SIG-M5 treated with dmso at 0.1 percent for 504 hours (cell line): ENCODE results near the gene HDDC2.
"Not testable (repeated sequence)": the region's sequence is repeated elsewhere in the genome, so short reads cannot be mapped to it uniquely, and the experiment has no call there.

ENCODE experiments used
- DNase-seq: peaks from one replicate; lab custom pipeline; 2025; ENCODE audit not compliant: unreplicated experiment; lab: John Stamatoyannopoulos, UW

The HDDC2 gene

GRCh38 chr6:125307150-125307838, 5.5 kb upstream of the HDDC2 start:
- no peak for DNase-seq

- DNase-seq, result no peak
Observed at GRCh38 chr6:125306756-125307149, 5.0 kb upstream of the HDDC2 start.

GRCh38 chr6:125304970-125305660, 3.3 kb upstream of the HDDC2 start:
- no peak for DNase-seq

GRCh38 chr6:125303512-125303854, 1.7 kb upstream of the HDDC2 start:
- no peak for DNase-seq

GRCh38 chr6:125302840-125303511, 1.2 kb upstream of the HDDC2 start:
- DNase-seq, result no peak

- DNase-seq, result no peak
Observed at GRCh38 chr6:125300992-125301434, 754 bp downstream of the HDDC2 start.

- no peak for DNase-seq
Observed at GRCh38 chr6:125299257-125299656, 2.5 kb downstream of the HDDC2 start.

GRCh38 chr6:125296471-125296870, 5.3 kb downstream of the HDDC2 start:
- no peak for DNase-seq

- DNase-seq, result no peak
Observed at GRCh38 chr6:125294925-125295324, 6.8 kb downstream of the HDDC2 start.

- DNase-seq, result no peak
Observed at GRCh38 chr6:125294036-125294435, 7.7 kb downstream of the HDDC2 start.

- DNase-seq, result no peak
Observed at GRCh38 chr6:125293587-125293986, 8.2 kb downstream of the HDDC2 start.

- DNase-seq, result no peak
Observed at GRCh38 chr6:125287718-125288117, 14.0 kb downstream of the HDDC2 start.

GRCh38 chr6:125285936-125286335, 15.8 kb downstream of the HDDC2 start:
- no peak for DNase-seq

GRCh38 chr6:125285353-125285752, 16.4 kb downstream of the HDDC2 start:
- DNase-seq, result no peak

GRCh38 chr6:125282470-125282869, 19.3 kb downstream of the HDDC2 start:
- not testable (repeated sequence) for DNase-seq

GRCh38 chr6:125280370-125281035, 21.3 kb downstream of the HDDC2 start:
- not testable (repeated sequence) for DNase-seq

- DNase-seq, result no peak
Observed at GRCh38 chr6:125279961-125280360, 21.8 kb downstream of the HDDC2 start.

- no peak for DNase-seq
Observed at GRCh38 chr6:125277838-125278237, 23.9 kb downstream of the HDDC2 start.

GRCh38 chr6:125275779-125276178, 26.0 kb downstream of the HDDC2 start:
- no peak for DNase-seq

- DNase-seq, result no peak
Observed at GRCh38 chr6:125274935-125275334, 26.8 kb downstream of the HDDC2 start.

GRCh38 chr6:125273965-125274364, 27.8 kb downstream of the HDDC2 start:
- DNase-seq, result no peak

- no peak for DNase-seq
Observed at GRCh38 chr6:125273251-125273650, 28.5 kb downstream of the HDDC2 start.
